Trophoblast cell (in vitro differentiated cells and primary cell): Measurements from ENCODE around the gene ZNF655.

ENCODE experiments used
- DNase-seq, 2 donors: peaks; one replicate each; pipeline ENCODE4 v3.0.0-alpha.2; 2016
- H2AFZ ChIP-seq: 2 replicates; pipeline ENCODE4 v1.6.1; 2013; ENCODE audit warnings: low read length, moderate library complexity, mild to moderate bottlenecking; ENCODE audit not compliant: insufficient read depth, poor library complexity
- H2AK5ac ChIP-seq: 2 replicates; pipeline ENCODE4 v1.6.1; 2013; ENCODE audit warnings: mild to moderate bottlenecking, low read length
- H2BK120ac ChIP-seq: 2 replicates; pipeline ENCODE4 v1.6.1; 2013; ENCODE audit warnings: low read length, mild to moderate bottlenecking, moderate library complexity; ENCODE audit not compliant: insufficient read depth, poor library complexity
- H2BK12ac ChIP-seq: 2 replicates; pipeline ENCODE4 v1.6.1; 2013; ENCODE audit warnings: mild to moderate bottlenecking, low read length, moderate library complexity
- H2BK5ac ChIP-seq: 2 replicates; pipeline ENCODE4 v1.6.1; 2013; ENCODE audit warnings: low read length, low read depth, moderate library complexity, mild to moderate bottlenecking; ENCODE audit not compliant: poor library complexity
- H3K14ac ChIP-seq: 2 replicates; pipeline ENCODE4 v1.6.1; 2013; ENCODE audit warnings: mild to moderate bottlenecking, low read length
- H3K18ac ChIP-seq: 2 replicates; pipeline ENCODE4 v1.6.1; 2013; ENCODE audit warnings: mild to moderate bottlenecking, low read length
- H3K23ac ChIP-seq: 2 replicates; pipeline ENCODE4 v1.6.1; 2013; ENCODE audit warnings: low read length
- H3K27ac ChIP-seq: 2 replicates; pipeline ENCODE4 v1.5.1; 2013; ENCODE audit warnings: low read depth, mild to moderate bottlenecking, inconsistent platforms, low read length, moderate library complexity
- H3K27me3 ChIP-seq: 2 replicates; pipeline ENCODE4 v1.6.1; 2013; ENCODE audit warnings: inconsistent platforms, mild to moderate bottlenecking, low read length, moderate library complexity; ENCODE audit not compliant: insufficient read depth
- H3K36me3 ChIP-seq, 2 experiments: 1 replicate in 1 of 2; 2 replicates in 1 of 2; pipeline ENCODE4 v1.6.1; 2013; ENCODE audit warnings: low read length in 2 of 2, mild to moderate bottlenecking in 2 of 2, moderate library complexity in 1 of 2; ENCODE audit not compliant: insufficient read depth in 2 of 2, control insufficient read depth in 1 of 2
- H3K4ac ChIP-seq: 2 replicates; pipeline ENCODE4 v1.6.1; 2013; ENCODE audit warnings: low read depth, mild to moderate bottlenecking, low read length, moderate library complexity
- H3K4me1 ChIP-seq, 2 experiments: 1 replicate in 1 of 2; 2 replicates in 1 of 2; pipeline ENCODE4 v1.6.1; 2013; ENCODE audit warnings: low read length in 2 of 2, mild to moderate bottlenecking in 2 of 2, moderate library complexity in 1 of 2; ENCODE audit not compliant: insufficient read depth in 2 of 2, control insufficient read depth in 1 of 2
- H3K4me2 ChIP-seq: 2 replicates; pipeline ENCODE4 v1.6.1; 2013; ENCODE audit warnings: inconsistent platforms, mild to moderate bottlenecking, low read length, moderate library complexity
- H3K4me3 ChIP-seq: 2 replicates; pipeline ENCODE4 v1.5.1; 2013; ENCODE audit warnings: mild to moderate bottlenecking, low read depth, low read length, inconsistent platforms
- H3K79me1 ChIP-seq: one replicate; pipeline ENCODE4 v1.6.1; 2013; ENCODE audit warnings: low read length
- H3K79me2 ChIP-seq: 2 replicates; pipeline ENCODE4 v1.6.1; 2013; ENCODE audit warnings: low read length, mild to moderate bottlenecking; ENCODE audit not compliant: control insufficient read depth, insufficient read depth, poor library complexity
- H3K9ac ChIP-seq: 2 replicates; pipeline ENCODE4 v1.6.1; 2013; ENCODE audit warnings: mild to moderate bottlenecking, low read length
- H3K9me3 ChIP-seq: 2 replicates; pipeline ENCODE4 v1.6.1; 2013; ENCODE audit warnings: low read depth, mild to moderate bottlenecking, control low read depth, inconsistent platforms, low read length; ENCODE audit not compliant: insufficient read depth
- H4K12ac ChIP-seq: 2 replicates; pipeline ENCODE4 v1.6.1; 2013; ENCODE audit warnings: low read depth, mild to moderate bottlenecking, low read length, moderate library complexity
- H4K8ac ChIP-seq: 2 replicates; pipeline ENCODE4 v1.6.1; 2013; ENCODE audit warnings: low read depth, mild to moderate bottlenecking, low read length, moderate library complexity
- H4K91ac ChIP-seq: one replicate; pipeline ENCODE4 v1.6.1; 2013; ENCODE audit warnings: low read depth, mild to moderate bottlenecking, low read length, moderate library complexity
- WGBS: extraction: QIAGEN DNeasy Blood & Tissue Kit; methylation state at CpG from one replicate; pipeline ENCODE4 v1.1.7; 2013; ENCODE audit warnings: missing lambda C conversion rate; ENCODE audit not compliant: insufficient read length, insufficient coverage; ENCODE audit errors: extremely low coverage; 5-methylcytosine and 5-hydroxymethylcytosine counted together

ZNF655 gene

GRCh38 chr7:99625321-99625720 lies 66.9 kb downstream of the ZNF655 start:
- no peak overlapping the region for H3K14ac ChIP-seq
- no peak overlapping the region for H2BK12ac ChIP-seq
- no peak overlapping the region for H2AK5ac ChIP-seq
- no CpG with 5 or more reads among the region's 5 CpGs for WGBS
- no peak overlapping the region for H4K8ac ChIP-seq
- H3K79me2 ChIP-seq = no peaks in the 10 kb centered on the region
- peaks cover 6% of the 10 kb centered on the region for H3K9me3 ChIP-seq
- peaks cover 67 to 82% of the 10 kb centered on the region in 2 experiments for H3K36me3 ChIP-seq
- H3K27ac ChIP-seq = no peak overlapping the region
- no peak overlapping the region for H4K91ac ChIP-seq
- no peak overlapping the region for H3K9ac ChIP-seq
- H3K23ac ChIP-seq = no peak overlapping the region
- H4K12ac ChIP-seq = no peak overlapping the region
- H3K27me3 ChIP-seq = no peaks in the 10 kb centered on the region
- no peak overlapping the region for H3K4ac ChIP-seq
- H3K4me2 ChIP-seq = no peak overlapping the region
- no peak overlapping the region for H3K18ac ChIP-seq
- H3K4me1 ChIP-seq = peaks cover 9% of the 10 kb centered on the region in 2 experiments
- H2BK5ac ChIP-seq = no peak overlapping the region
- H3K4me3 ChIP-seq = no peak overlapping the region
- no peak overlapping the region for H2AFZ ChIP-seq
- DNase-seq = no peak
- H3K79me1 ChIP-seq = no peaks in the 10 kb centered on the region
- H2BK120ac ChIP-seq = no peak overlapping the region

GRCh38 chr7:99625961-99626360 lies 67.5 kb downstream of the ZNF655 start:
- Histone ChIP-seq H3K4me2 (no peak overlapping the region), H2BK12ac (no peak overlapping the region), H3K79me2 (no peaks in the 10 kb centered on the region), H2BK120ac (no peak overlapping the region), H2AK5ac (no peak overlapping the region), H3K36me3 (peaks cover 67 to 80% of the 10 kb centered on the region in 2 experiments), H3K18ac (no peak overlapping the region), H3K4me3 (no peak overlapping the region), H2BK5ac (no peak overlapping the region), H3K23ac (no peak overlapping the region), H4K91ac (no peak overlapping the region), H4K12ac (no peak overlapping the region), H3K4ac (no peak overlapping the region), H4K8ac (no peak overlapping the region), H3K9ac (no peak overlapping the region), H2AFZ (no peak overlapping the region), H3K27me3 (no peaks in the 10 kb centered on the region), H3K79me1 (no peaks in the 10 kb centered on the region), H3K27ac (no peak overlapping the region), H3K14ac (no peak overlapping the region), H3K9me3 (peaks cover 7% of the 10 kb centered on the region), H3K4me1 (peaks cover 8% of the 10 kb centered on the region in 2 experiments)
- WGBS = no CpG with 5 or more reads among the region's 4 CpGs
- no peak for DNase-seq
